Activated CD8-positive, alpha-beta memory T cell treated with anti-CD3 and anti-CD28 coated beads, Interleukin-2, amount 50 U/mL, for 1 hour (primary cell): ENCODE data around the gene ZSCAN20.

Experiments used
- DNase-seq: peaks from one replicate; pipeline ENCODE4 v3.0.0-alpha.2; 2020; ENCODE audit errors: extremely low read depth

ZSCAN20 gene

GRCh38 chr1:33535334-33535733 lies 62.9 kb downstream of the ZSCAN20 start:
- no peak for DNase-seq

- DNase-seq, result no peak
These were observed 65.4 kb downstream of the ZSCAN20 start for GRCh38 chr1:33537885-33538284.

- no peak for DNase-seq
These were observed 69.5 kb downstream of the ZSCAN20 start for GRCh38 chr1:33541966-33542365.
